HL-60 (cell line): ENCODE measurements around the gene ECHDC3.

Experiments
- DNase-seq, 2 experiments: peaks; one replicate each; pipeline ENCODE4 v3.0.0-alpha.2; 2010 to 2020; ENCODE audit warnings: low read depth in 1 of 2, low spot score in 1 of 2
- H3K27ac ChIP-seq: fragments of 250-450 bp; sonication (Bioruptor Pico); replicated peaks from 2 replicates; pipeline ENCODE4 v1.5.1; 2020; ENCODE audit warnings: mild to moderate bottlenecking, moderate library complexity
- H3K27me3 ChIP-seq: fragments of 250-450 bp; sonication (Bioruptor Pico); 2 replicates; pipeline ENCODE4 v1.5.1; 2021; ENCODE audit warnings: mild to moderate bottlenecking, moderate library complexity; ENCODE audit not compliant: insufficient read depth, poor library complexity, severe bottlenecking
- H3K4me3 ChIP-seq: replicated peaks from 2 replicates; pipeline ENCODE4 v1.5.1; 2011; ENCODE audit warnings: mild to moderate bottlenecking, control low read depth, low read length; ENCODE audit not compliant: insufficient read depth
- GABPA ChIP-seq: IDR thresholded peaks from 2 replicates; pipeline ENCODE4 v1.6.1; 2012; ENCODE audit warnings: low read depth
- POLR2AphosphoS5 ChIP-seq: IDR thresholded peaks from 2 replicates; pipeline ENCODE4 v1.6.1; 2012; ENCODE audit warnings: low read depth
- SPI1 ChIP-seq: IDR thresholded peaks from 2 replicates; pipeline ENCODE4 v1.6.1; 2012; ENCODE audit warnings: low read depth, mild to moderate bottlenecking, borderline replicate concordance
- TF ChIP-seq, protein P1 (sequence below): IDR thresholded peaks from 2 replicates; pipeline ENCODE4 v1.6.1; 2012; ENCODE audit warnings: low read depth; ENCODE audit not compliant: insufficient replicate concordance
- TF ChIP-seq, protein P2 (sequence below): IDR thresholded peaks from one replicate; pipeline ENCODE4 v1.5.1; 2011; ENCODE audit warnings: low read length, control low read depth, inconsistent platforms; ENCODE audit not compliant: insufficient read depth

Gene ECHDC3

DNA sequence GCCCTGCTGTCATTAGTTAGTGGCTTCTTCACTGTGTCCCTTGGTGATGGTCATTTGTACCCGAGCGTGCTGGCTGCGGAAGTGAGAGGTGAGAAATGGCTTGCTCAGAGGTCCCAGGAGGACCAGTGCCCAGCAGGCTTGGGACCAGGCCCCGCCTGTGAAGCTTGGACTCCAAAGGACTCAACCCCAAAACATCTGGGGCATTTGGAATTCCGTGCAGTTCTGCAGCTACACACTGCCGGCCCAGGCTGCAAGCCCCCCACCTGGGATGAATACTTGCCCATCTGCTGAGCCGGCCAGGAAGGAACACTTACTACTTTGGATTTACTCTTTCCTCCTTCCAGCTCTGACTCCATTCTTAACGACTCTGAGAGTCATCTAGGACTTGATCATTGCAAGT lies 18.0 kb downstream of the ECHDC3 start:
- DNase-seq: no peak
- Histone ChIP-seq H3K4me3 (no peak overlapping the region), H3K27me3 (no peaks in the 10 kb centered on the region), H3K27ac (no peak overlapping the region)
- TF ChIP-seq GABPA: no peak
- TF ChIP-seq SPI1: no peak
- TF ChIP-seq POLR2AphosphoS5: no peak
- TF ChIP-seq, protein P1, sequence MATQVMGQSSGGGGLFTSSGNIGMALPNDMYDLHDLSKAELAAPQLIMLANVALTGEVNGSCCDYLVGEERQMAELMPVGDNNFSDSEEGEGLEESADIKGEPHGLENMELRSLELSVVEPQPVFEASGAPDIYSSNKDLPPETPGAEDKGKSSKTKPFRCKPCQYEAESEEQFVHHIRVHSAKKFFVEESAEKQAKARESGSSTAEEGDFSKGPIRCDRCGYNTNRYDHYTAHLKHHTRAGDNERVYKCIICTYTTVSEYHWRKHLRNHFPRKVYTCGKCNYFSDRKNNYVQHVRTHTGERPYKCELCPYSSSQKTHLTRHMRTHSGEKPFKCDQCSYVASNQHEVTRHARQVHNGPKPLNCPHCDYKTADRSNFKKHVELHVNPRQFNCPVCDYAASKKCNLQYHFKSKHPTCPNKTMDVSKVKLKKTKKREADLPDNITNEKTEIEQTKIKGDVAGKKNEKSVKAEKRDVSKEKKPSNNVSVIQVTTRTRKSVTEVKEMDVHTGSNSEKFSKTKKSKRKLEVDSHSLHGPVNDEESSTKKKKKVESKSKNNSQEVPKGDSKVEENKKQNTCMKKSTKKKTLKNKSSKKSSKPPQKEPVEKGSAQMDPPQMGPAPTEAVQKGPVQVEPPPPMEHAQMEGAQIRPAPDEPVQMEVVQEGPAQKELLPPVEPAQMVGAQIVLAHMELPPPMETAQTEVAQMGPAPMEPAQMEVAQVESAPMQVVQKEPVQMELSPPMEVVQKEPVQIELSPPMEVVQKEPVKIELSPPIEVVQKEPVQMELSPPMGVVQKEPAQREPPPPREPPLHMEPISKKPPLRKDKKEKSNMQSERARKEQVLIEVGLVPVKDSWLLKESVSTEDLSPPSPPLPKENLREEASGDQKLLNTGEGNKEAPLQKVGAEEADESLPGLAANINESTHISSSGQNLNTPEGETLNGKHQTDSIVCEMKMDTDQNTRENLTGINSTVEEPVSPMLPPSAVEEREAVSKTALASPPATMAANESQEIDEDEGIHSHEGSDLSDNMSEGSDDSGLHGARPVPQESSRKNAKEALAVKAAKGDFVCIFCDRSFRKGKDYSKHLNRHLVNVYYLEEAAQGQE: no peak
- TF ChIP-seq, protein P2, sequence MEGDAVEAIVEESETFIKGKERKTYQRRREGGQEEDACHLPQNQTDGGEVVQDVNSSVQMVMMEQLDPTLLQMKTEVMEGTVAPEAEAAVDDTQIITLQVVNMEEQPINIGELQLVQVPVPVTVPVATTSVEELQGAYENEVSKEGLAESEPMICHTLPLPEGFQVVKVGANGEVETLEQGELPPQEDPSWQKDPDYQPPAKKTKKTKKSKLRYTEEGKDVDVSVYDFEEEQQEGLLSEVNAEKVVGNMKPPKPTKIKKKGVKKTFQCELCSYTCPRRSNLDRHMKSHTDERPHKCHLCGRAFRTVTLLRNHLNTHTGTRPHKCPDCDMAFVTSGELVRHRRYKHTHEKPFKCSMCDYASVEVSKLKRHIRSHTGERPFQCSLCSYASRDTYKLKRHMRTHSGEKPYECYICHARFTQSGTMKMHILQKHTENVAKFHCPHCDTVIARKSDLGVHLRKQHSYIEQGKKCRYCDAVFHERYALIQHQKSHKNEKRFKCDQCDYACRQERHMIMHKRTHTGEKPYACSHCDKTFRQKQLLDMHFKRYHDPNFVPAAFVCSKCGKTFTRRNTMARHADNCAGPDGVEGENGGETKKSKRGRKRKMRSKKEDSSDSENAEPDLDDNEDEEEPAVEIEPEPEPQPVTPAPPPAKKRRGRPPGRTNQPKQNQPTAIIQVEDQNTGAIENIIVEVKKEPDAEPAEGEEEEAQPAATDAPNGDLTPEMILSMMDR: no peak

DNA sequence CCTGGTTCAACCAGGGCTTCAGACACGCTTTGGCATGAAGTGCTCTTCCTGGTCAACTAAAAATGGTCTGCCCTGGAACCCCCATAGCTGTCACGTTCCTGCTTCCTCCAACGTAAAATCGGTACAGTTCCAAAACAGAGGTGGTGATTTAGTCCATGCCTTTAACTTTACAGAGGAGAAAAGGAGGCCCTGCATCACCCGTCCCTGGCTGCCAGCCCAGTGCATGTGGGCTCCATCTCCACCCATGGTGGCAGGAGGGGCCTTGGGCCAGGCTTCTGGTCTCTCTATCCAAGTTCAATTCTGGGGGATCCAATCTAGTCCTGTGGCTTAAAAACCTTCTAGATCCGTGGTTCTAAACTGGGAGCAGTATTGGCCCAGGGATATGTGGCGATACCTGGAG lies 18.7 kb downstream of the ECHDC3 start:
- no peak for DNase-seq

DNA sequence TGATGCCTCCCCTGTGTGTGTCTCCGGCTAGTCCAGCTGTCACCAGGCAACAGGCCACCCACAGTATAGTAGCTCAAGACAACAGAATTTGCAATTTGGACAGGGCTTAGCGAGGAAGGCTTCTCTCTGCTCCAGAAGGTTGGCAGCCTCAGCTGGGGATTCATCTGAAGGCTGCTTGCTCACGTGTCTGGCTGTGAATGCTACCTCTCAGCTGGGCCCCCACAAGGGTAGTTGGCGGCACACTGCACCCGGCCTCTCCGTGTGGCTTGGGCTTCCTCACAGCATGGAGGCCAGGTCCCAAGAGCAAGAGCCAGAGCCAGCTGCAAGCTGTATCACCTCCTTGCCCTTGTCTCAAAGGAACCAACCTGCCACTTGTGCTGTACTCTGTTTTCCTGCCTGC lies 19.2 kb downstream of the ECHDC3 start:
- DNase-seq: no peak
- Histone ChIP-seq H3K27ac (no peak overlapping the region), H3K4me3 (no peak overlapping the region), H3K27me3 (no peaks in the 10 kb centered on the region)
- TF ChIP-seq, protein P1: no peak
- TF ChIP-seq SPI1: no peak
- TF ChIP-seq POLR2AphosphoS5: no peak
- TF ChIP-seq GABPA: no peak
- TF ChIP-seq, protein P2: no peak

More for the DNA sequence above, 18.7 kb downstream of the ECHDC3 start:
- no peaks in the 10 kb centered on the region for H3K27me3 ChIP-seq
- TF ChIP-seq, protein P1: no peak
- TF ChIP-seq SPI1: no peak
- TF ChIP-seq POLR2AphosphoS5: no peak
- TF ChIP-seq, protein P2: no peak
- TF ChIP-seq GABPA: no peak
- H3K27ac ChIP-seq: no peak overlapping the region
- no peak overlapping the region for H3K4me3 ChIP-seq
